AG10803 (cell line): ENCODE measurements around the gene TLX1.
A peak's percentile ranks its signal among the peaks of the same experiment; 100 is the strongest.

ENCODE experiments used
- DNase-seq: peaks from one replicate; pipeline ENCODE4 v3.0.0; 2010; ENCODE audit warnings: low read depth
- H3K4me3 ChIP-seq: 2 replicates; pipeline ENCODE4 v1.5.1; 2011; ENCODE audit warnings: mild to moderate bottlenecking, low read length, control low read depth
- CTCF ChIP-seq: conservative IDR thresholded peaks from 2 replicates; pipeline ENCODE4 v1.5.1; 2011; ENCODE audit warnings: mild to moderate bottlenecking, low read length, control low read depth, inconsistent platforms

TLX1 gene

GRCh38 chr10:101120884-101121653 is 10.0 kb upstream of the TLX1 start:
- no peak for DNase-seq
- no peak for TF ChIP-seq CTCF
- H3K4me3 ChIP-seq, result peak overlapping the region; percentile 55

- peak overlapping the region; percentile 55; the same call in 1 of the 2 replicates for H3K4me3 ChIP-seq
- DNase-seq, result no peak
- no peak for TF ChIP-seq CTCF
These were observed 9.5 kb upstream of the TLX1 start for GRCh38 chr10:101121654-101122031.

GRCh38 chr10:101122270-101123084 is 8.6 kb upstream of the TLX1 start:
- no peak for TF ChIP-seq CTCF
- DNase-seq, result no peak
- no peak overlapping the region for H3K4me3 ChIP-seq

- no peak for DNase-seq
- H3K4me3 ChIP-seq, result no peak overlapping the region
- TF ChIP-seq CTCF, result no peak
These were observed 7.8 kb upstream of the TLX1 start for GRCh38 chr10:101123085-101123814.

GRCh38 chr10:101123815-101124617 is 7.1 kb upstream of the TLX1 start:
- DNase-seq, result no peak
- H3K4me3 ChIP-seq, result no peak overlapping the region
- no peak for TF ChIP-seq CTCF

GRCh38 chr10:101124933-101125332 is 6.2 kb upstream of the TLX1 start:
- no peak overlapping the region for H3K4me3 ChIP-seq
- no peak for DNase-seq
- TF ChIP-seq CTCF, result no peak
